Measurements from ENCODE around the gene MROH2B.
"Not testable (repeated sequence)": the region's sequence is repeated elsewhere in the genome, so short reads cannot be mapped to it uniquely, and the experiment has no call there.

The MROH2B gene

DNA sequence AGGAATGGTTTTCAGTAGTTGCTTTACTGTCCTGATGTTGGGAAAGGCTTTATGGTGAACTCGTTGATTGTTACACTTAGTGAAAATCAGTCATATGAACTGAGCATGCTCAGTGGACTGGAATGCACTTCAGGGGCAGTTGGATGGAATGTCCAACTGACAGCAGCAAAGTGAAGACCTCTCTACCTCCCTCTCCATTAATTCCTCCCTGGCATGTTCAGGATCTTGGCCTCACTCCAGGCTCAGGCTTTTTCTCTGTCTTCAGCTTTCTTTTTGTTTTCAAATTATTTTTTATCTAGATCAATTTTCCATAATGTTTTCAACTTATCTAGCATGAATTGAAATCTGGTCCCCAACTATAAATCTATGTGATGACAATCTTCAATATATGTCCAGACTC, at the start of gene MROH2B:
Gene MROH2B (minus strand): TSS at position 101 of the 400 bp plus-strand sequence. CDS start 490 bp downstream, outside the sequence.
- no peak for DNase-seq

DNA sequence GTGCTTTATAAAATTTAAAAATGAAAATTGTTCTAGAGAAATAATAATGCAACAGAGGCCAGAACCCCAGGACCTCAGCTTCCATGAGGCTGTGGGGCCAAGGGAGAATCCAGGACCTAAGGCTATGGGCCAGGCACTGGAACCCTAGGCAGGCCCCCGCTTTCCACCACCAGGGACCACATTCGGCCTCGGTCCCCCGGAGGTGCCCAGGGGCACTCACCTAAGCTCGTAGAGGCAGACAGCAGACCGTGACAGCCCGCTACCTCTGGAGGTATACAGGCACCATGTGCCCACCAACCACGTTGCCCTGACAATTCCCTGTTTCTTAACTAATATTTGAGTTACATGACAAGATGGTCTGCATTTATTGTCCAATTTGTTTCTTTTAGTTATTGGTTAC, 49.5 kb upstream of the MROH2B start:
- no peak for DNase-seq

DNA sequence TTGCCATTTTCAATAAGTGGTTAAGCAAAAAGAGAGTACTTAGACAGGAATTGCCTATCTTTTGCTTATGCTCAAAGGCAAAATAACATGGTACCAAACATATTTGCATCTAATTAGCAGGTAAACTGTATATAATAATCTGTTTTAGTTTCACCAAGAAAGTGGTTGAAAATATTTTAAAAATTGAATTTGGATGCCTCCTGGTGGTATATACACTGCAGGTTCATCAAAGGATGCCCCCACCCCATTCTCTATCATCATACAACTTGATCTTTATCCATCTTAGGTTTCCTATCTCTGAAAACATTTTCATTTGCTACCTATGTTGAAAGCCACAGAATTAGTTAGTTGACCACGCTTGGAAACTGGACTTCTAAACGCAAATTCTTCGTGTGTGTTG, 47.0 kb upstream of the MROH2B start:
- DNase-seq: no peak

DNA sequence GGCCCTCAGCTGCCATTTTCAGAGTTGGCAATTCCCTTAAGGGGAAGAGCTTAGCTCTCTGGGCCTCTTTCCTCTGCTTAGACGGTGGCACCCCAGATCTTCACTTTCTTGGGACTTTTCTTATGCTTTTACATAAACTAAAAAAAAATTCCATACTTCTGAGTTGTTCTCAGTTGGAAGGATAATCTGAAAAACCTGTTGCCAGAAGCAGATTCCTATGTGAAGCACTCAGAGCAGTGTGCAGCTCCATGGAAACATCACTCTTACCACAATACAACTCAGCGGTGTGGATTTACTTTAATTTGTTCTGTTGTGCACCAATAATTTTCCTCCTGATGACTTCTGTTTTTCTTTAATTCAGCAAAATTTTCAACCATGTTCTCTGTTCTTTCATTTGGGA, 44.1 kb upstream of the MROH2B start:
- no peak for DNase-seq

DNA sequence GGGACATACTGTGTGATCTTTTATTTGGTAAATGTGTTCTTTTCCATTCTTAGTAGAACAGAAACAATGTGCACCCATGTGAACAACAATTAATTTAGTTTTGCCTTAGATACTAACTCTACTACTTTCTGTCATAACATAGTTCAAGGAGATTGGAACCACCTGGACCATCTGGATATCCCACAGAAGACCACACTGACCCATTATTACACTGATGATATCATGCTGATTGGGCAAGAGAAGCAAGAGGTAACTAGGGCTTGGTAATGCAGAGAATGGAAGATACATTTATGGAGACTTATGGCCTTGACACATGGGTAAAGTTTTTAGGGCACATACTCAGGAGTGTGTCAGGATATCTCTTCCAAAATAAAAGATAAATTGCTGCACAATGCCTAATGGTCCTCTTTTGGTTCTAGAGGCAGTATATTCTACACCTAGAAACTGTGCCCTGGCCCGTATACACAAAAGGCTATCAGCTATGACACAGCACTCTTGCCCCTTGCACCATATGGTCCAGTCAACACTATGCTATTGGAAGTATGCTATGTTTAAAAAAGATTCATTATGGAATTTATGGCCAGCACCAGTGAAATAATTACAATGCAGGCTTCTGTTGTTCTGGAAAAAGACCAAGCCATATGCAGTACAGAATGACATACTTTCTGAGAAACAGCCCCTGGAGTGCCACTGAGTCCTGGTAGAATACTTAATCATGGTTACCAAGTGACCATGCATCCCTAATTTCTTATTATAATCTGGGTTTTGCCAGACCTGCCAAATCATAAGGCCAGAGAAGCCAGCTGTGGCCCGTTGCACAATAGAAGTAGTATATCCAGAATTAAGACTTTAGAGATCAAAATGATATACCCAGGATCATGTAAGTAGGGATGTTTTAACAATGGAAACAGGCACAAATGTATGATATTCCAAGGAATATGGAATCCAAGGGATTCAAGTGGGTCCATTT, 41.6 kb upstream of the MROH2B start:
- DNase-seq: no peak

DNA sequence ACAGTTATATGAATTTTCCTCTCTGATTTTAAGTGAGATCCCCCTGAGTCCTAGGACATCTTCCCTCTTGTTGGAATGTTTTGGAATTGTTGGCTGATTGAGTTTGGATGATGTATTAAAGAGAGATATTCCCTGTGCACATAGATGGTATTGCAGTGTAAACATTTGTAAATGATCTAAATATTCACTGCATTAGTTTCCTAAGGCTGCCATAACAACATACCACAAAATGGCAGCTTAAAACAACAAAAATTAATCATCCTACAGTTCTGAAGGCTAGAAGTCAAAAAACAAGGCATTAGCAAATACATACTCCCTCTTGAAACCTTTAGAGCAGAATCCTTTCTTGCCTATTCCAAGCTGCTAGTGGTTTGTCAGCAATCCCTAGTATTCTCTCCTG, 38.0 kb upstream of the MROH2B start:
- no peak for DNase-seq

DNA sequence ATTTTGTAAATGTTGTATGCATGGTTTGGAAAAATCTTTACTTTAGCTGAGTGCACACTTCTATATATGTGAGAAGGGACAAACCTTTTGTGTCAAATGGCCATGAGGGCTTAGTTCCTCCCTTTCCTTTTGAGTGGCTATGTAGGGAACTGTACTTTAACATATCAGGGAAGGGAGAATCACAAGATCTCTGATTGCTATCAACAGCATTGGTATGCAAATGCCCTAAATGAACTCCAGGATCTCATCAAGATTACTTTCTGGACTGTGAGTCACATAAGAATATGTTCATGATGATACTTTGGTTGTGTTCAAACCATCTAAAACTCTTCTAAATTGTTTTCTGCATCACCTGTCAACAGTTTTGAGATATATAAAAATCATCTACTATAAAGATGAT, 31.2 kb upstream of the MROH2B start:
- DNase-seq: no peak

DNA sequence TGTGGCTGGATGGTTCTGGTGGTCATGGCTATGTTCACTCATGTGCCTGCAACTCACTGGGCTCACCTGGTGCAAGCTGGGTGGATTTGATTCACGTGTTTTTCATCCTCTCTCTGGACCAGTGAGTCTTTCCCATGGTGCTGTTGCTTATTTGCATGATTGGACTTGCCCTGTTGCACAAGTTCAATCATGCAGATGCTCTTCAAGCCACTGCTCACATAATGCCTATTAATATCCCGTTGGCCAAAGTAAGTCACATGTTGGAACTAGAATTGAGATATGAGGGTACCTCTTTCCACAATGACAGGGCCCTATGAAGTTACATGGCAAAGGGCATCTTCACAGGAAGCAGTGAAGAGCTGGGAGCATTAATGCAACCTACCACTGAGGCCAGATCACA, 26.5 kb upstream of the MROH2B start:
- no peak for DNase-seq

DNA sequence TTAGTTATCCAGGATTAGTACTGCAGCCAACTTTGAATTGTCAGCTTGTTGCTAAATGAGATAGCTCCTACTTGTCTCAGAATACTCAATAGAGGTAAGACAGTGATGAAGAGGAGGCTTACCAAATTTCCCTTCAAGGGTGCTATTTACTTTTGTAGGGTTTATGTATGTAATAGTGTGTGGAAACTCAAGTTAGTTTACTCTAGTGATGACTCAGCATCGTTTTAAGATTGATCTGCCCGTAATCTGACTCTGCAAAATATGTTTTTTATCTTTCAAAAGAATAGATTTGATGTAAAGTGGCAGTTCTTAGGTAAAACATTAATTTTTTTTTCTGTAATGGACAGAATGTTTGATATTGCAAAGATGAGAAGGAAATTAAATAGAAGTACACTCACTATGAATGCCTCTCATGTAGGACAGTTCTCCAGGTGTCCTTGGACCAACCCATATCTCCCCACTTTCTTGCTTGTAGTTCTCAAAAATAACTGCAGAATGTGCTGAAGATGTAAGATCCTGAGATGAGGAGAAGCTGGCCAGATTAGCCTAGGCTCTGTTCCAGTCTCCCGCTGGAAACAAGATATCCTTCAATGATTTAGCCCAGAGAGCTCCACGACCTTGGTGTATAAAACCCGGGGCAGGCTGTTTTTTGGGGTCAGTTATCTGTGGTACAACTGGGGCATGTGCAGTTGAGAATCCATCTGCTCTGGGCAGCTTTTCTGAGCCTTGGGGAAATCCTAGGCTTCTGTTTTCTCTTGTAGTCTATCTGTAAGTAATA, 24.4 kb upstream of the MROH2B start:
- no peak for DNase-seq

DNA sequence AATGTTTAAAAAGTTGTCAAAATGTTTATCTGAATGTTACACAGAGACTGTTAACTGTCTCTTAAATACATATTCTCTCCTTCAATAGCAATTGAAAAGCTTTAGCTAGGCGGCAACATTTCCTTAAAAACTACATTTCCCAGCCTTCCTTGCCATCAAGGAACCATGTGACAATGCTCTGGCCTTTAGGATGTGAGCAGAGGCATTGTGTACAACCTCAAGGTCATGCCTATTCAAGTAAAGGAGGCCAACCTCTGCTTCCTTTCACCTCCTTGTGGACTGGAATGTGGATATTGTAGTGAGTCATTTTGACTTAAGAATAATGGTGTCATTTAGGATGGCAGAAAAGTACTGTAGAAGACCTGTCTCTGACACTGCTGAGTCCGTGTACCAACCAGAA, 23.7 kb upstream of the MROH2B start:
- no peak for DNase-seq

DNA sequence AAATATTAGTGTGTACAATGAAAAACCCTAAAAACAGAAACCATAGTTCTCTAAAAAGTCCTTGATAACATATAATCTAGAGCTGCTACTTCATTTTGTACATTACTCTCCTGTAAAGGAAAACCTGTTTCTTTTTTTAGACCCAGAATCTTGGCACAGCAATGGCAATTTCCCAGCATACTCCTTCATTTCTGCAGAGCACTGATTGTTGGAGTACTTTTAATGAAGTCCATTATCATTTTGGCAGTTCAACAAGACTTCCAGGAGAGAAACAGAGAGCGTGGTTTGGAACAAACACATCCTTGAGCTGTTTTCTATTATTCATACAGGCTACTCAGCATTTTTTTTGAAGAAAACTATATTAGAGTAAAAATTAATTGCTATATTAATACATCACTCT, 22.7 kb upstream of the MROH2B start:
- DNase-seq: no peak

DNA sequence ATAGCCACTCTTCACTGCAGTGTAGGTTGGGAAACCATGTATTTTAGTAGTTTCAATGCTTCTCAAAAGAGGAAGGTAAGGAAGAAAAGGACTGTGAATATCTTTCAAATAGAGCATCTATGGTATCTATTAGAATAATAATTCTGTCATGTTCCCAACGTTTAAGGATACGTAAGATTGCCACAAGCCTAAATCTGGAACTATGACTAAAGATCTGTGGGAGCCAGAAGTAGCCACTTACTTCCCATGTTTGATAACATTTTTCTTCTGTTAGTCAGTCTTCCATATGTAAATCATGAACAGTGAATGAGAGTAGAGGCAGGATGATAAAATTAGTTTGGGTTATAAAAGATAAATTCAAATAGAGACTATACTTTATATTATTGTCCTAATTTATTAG, 16.3 kb upstream of the MROH2B start:
- no peak for DNase-seq

DNA sequence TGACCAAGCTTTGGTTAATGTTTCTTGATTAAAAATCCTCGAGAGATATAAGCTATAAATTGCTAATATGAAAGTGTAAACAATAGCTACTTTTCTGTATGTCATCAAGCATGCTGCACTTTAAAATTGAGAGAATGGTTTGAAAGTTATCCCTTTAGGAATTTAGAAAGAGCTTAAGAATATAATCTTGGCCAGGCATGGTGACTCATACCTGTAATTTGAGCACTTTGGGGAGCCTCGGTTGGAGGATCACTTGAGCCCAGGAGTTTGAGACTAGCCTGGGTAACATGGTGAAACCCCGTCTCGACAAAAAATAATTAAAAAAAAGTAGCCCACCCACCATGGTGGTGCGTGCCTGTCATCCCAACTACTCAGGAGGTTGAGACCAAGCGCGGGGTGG, 12.2 kb upstream of the MROH2B start:
- DNase-seq: no peak

DNA sequence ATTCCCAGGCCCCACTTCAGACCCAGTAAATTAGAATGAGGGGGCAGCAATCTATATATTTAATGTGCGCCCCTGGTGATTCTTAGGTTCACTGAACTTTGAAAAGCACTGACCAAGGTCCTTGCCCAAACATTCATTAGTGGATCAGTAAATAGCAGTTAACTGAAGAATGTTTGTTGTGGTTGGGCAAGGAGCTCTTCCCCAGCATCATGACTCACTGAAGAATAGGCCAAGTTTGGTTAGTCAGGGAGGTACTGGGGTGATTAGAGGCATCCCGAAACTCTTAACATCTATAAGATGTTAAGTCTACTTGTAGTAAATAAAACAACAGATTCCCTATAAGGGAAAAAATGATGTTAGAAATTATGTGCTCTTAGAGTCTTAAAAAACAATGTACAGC, 833 bp upstream of the MROH2B start:
- no peak for DNase-seq

DNA sequence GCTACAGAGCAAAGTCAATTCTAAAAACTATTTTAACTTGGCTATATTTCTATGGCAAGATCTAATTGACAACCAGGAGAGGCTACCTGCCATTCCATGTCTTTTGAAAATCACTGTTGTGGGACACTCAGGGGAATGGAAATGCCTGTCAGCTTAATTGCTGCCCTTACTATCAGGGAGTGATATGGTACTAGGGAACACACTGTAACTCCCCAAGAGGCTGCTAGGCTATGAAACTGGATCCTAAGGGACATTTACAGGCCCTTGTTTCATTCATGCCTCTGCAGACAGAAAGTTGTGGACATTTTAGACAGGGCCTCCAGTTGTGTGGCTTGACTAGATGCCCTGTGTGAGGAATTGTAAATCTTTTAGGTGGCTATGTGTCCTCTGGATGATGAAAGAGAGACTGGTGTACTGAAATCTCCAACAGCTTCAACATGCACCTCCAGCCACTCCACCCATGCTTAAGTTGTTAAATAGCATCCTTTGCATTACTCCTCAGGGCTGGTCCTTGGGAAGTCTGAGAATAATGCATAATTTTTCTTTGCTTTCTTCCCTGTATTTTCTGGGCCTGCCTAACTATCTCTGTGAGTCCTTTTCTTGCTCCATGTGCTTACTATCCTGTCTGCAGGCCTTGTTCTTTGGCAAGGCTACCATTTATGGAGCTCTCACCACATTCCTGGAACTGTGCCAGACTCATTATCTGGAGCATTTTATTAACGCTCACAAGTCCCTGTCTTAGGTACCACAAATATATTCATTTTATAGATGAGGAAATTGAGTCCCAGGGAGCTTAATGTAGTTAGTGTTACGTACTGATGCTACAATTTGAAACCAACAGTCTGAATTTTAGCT, 3.2 kb downstream of the MROH2B start:
- DNase-seq: no peak

DNA sequence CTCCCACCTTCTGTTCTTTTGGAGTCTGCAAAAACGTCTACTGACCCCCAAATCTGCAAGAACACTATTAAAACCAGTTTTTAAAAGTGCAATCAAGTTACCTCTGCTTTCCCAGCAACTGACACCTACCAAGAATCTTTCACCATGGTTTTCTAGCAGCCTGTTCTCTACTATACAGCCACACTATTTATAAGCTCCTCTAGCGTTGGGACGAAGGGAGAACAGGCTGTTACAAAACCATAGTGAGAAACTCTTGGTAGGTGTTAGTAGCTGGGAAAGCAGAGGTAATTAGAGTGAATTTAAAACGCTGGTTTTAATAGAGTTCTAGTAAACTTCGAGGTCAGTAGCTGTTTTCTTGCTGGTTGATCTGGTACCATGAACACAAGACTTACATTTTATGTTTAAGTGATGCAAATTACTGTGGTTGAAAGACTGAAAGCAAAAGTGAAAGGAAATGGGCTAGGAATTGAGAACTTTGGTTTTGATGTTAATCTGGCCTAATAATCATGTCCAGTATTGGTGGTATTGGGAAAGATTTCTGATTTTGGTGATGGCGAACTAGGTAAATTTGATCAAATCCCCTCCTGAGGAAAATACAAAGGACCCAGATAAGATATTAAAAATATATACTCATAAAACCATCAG, 5.3 kb downstream of the MROH2B start:
- DNase-seq: no peak

DNA sequence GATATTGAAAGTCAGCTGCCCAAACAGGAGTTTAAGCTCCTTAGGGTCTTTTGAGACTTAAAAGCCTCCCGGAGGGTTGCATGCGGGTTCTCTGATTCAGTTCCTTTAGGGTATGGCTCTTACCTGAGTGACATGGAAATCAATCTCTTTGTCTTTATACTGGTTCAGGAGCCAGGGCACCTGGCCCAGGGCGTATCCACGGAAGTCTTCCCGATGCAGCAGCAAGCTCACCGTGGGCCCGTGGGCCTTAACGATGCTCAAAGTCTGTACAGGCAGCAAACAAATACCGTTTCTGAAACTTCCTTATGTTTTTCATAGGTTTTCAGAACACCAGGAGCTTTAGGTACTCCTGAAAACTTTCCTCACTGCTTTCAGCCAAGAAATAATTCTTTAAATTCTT, 13.2 kb downstream of the MROH2B start:
- no peak for DNase-seq

DNA sequence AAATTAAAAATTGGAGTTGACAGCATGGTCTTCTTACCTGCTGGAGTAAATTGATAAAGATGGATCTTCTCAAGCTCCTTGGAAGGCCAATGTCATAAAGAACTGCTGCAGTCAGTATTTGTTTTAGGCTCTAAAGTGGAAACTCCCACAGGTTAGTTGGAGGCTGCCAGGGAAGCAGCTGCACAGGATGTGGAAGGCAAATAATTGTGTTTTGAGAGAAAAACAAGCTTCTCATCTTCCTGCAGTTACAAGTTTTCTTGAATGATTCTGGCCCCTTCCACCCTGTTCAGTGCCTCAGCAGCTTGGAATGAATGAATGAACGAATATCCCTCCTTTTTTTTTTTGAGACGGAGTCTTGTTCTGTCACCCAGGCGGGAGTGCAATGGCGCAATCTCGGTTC, 13.9 kb downstream of the MROH2B start:
- DNase-seq: no peak

DNA sequence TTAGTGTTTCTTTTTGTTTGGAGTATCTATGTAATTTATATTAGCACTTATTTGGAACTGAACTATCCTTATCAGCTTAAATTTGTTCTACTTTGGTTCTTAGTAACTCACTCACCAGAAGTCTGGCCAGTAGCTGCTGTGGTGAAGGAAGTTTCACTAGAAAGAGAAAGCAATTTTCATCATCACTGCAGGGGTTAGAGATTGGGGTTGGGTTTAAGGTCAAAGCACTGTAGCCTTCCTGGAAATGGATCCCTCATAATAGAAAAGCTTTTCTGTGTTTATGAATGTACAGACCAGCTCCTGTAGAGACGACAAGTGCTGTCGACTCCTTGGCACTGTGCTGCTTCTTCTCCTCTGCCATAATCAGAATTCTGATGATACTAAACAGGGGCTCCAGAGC, 22.2 kb downstream of the MROH2B start:
- no peak for DNase-seq

DNA sequence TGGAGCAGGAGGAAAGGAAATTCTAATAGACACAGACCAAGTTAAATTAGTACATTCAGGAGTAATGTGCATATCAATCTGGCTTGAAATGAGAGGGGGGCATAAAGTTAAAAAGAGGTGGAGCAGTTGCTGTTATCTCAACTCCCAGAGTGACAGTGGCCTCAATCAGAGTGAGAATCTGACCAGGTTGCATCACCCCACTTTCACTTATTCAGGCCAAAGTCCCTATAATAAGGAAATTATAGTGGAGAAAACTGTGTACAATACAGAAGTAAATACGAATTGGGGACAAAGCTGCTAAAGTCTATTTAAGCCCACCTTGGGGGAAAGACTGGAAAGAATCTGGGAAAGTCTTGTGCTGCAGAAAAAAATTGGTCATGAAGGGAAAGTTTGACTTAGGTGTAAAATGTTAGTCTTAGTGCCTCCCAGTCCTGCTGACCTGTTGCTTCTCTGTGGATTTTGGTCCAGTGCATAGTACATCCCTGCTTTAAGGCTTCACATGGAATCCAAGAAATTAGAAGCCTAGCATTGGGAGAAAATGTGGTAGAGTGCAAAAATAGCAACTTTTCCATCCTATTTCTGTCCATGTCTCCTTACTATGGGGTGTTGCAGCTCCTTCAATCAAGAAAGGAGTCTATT, 27.9 kb downstream of the MROH2B start:
- DNase-seq: no peak

DNA sequence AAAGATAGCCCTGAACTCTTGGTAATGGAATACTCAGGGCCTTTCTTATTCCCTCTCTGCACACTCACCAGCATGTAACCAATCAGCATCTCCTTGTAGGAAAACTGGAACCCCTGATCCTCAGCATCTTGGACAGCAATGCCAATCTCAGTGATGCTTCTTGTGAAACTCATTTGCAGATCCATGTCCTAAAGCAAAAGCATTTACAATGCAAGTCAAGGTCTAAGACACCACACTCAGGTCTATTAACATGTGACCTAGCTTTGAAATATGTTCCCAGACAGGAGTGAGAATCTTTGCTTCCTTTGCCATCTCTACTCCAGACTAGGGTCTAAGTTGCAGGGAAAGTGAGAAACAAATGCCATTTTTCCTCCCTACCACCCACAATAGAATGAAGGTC, 38.2 kb downstream of the MROH2B start:
- DNase-seq: no peak

DNA sequence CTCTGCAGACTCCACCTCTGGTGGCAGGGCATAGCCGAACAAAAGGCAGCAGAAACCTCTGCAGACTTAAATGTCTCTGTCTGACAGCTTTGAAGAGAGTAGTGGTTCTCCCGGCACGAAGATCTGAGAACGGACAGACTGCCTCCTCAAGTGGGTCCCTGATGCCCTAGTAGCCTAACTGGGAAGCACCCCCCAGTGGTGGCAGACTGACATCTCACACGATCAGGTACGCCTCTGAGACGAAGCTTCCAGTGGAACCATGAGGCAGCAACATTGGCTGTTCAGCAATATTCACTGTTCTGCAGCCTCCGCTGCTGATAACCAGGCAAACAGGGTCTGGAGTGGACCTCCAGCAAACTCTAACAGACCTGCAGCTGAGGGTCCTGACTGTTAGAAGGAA, 48.5 kb downstream of the MROH2B start:
- not testable (repeated sequence) for DNase-seq
